HG02970 (cell line): ENCODE data around the gene SSNA1.

Source experiments
- ATAC-seq: cut with Tn5 transposase; IDR thresholded peaks from one replicate; pipeline ENCODE4 v1.9.1; 2021; ENCODE audit warnings: mild to moderate bottlenecking, moderate library complexity, moderate number of reproducible peaks; ENCODE audit not compliant: unreplicated experiment, low FRiP score

SSNA1 gene

DNA sequence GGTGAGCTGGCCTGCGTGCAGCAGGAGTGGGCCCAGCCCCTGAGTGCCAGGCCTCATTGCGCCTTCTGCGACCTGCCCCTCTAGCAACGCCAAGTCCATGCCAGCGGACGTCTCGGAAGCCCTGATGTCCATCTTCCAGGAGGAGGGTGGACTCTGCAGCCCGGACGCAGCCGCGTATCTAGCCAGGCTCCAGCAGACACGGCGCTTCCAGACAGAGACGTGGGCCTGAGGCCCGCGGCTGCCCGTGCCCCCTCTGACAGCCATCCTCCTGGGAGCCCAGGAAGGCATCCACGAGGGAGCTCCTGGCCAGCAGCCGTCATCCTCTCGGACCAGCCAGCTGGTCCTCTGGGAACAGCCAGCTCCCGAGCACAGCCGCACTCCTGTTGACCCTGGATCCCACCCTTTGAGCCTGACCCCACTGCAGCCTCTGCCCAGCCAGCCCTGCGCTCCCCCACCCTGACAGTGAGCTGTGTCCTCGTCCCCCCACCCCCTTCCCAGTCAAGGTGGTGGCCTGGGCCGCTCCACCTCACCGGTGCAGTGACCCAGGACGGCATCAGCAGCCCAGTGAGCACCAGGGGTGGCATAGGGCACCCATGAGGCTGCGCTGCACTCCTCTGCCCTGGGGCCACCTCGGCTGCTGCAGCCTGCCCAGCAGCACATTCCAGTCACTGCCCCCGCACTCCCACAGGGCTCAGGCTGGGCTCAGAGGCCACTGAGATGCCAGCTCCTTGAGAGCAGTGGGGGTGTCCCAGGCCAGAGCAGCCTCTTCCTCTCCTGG lies 27.9 kb downstream of the SSNA1 start:
- ATAC-seq, result no peak

GRCh38 chr9:137217276-137218211 lies 29.1 kb downstream of the SSNA1 start:
- ATAC-seq, result no peak

- ATAC-seq, result no peak
These were observed 29.8 kb downstream of the SSNA1 start for GRCh38 chr9:137218212-137218753.

- ATAC-seq, result no peak
These were observed 30.3 kb downstream of the SSNA1 start for GRCh38 chr9:137218754-137219271.

DNA sequence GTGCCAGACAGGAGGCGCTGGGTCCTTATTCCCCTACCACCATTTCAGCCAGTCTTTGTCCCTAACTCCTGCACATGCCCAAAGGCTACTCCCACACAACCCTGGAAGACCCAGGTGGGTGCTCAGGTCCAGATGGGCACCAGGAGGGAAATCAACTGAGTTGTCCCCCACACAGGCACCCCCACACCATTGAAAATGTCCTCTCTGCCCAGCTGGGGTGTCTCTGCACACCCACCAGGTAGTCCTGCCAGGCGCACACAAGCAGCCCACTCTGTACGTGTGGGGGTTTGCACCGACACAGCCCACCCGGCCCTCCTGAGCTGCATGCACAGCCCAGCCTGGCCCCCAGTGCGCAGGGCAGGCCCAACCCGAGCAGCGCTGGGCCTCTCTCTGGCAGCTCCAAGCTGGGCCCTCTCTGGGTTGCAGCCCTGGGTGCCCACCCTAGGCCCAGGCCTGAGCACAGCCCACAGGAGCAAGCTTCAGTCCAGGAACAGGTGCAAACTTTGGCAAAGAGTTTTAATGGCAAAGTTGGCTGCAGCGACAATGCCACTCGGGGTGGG lies 31.4 kb downstream of the SSNA1 start:
- ATAC-seq, result no peak

GRCh38 chr9:137220317-137221094 lies 32.0 kb downstream of the SSNA1 start:
- ATAC-seq, result no peak

DNA sequence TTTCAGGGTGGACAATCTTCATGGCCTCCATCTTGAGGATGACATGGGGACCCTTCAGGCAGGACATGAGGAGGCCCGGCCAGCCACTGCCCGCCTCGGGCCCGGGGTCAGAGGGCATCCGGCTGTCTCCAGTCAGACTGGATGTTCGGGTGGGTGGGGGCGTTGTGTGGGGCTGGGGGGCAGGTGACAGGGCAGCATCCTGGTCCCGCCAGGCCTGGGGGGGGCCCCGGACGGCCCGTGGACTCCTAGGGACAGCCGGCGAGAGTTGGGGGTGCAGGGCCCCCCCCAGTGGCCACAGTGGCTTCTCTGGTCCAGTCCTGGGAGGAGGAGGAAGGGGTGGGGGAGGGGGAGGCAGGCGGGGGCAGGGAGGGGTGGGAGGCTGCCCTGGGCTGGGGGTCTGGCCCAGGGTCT lies 32.6 kb downstream of the SSNA1 start:
- no peak for ATAC-seq

DNA sequence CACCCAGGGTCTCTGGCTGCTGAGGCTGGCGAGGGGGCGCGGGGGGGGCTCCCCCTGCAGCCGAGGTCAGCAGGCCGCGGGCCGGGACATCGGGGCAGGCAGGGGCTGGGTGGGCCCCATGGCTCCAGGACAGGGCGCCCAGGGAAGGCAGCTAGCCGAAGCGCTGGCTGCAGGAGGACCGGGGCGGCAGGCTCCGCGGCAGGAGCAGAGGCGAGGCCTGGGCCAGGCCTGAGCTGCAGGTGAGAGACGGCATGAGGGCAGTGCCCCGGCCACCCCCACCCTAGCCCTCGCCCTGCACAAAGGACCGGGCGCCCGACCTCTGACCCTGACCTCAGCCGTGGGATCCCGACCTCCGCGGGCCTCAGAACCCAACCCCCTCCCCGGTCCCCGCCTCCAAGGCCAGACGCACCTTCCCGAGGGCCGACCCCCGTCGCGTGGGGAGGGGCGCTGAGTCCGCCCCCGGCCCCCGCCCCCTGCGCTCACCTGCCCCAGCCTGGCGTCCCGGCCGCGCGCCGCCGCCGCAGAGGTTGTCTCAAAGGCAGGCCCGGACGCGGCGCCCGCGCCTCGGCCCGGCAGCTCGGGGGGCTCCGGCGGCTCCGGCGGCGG lies 33.1 kb downstream of the SSNA1 start:
- ATAC-seq, result no peak

DNA sequence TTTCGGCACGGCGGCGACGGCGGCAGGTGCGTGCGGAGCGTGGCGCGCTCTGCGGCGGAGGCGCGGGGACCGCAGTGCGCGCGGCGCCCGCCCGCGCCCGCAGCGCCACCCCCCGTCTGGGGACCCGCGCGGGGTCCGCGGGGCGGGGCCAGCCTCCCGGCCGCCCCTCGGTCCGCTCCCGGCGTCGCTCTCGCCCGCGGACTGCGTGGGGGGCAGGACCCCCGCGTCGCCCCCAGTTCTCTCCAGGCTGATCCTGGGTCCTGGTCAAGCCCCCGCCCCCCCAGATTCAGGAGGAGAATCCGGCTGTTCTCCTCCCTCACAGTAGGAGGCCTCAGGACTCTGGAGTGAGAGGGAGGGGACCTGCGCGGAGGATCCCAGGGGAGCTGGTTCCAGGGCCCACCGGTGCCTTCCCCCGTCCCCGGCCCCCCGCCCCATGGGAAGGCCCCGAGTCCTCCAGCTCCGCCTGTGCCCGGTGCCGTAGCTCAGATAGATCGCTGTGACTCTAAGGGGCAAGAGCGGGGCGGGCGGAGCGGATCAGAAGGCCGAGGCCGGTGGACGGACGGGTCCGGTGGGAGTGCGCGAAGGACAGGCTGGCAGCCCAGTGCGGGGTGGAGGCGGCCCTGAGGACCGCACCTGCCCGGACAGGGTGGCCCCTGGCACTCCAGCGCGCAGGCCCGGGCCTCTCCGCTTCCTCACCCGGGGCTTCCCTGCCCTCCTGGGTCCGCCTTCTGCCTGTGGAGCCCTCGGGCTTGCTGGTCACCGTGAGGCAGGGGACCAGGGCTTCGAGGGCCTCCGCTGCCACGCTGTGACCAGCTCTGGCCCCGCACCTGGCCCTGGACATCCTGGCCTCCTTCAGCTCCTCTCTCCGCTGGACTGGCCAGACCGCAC lies 34.0 kb downstream of the SSNA1 start, which contains the start of gene RNF208:
Gene RNF208 (minus strand): TSS at position 51 of the 888 bp plus-strand sequence. CDS start 1,028 bp downstream, outside the sequence.
- peak; percentile 4 for ATAC-seq

- peak; percentile 78 for ATAC-seq
These were observed 34.8 kb downstream of the SSNA1 start for GRCh38 chr9:137223078-137223970.

- no peak for ATAC-seq
These were observed 36.6 kb downstream of the SSNA1 start, which contains the start of gene CYSRT1 for GRCh38 chr9:137224830-137225694. Gene CYSRT1, plus strand, starts transcription at chr9:137225174. Its CDS starts 448 bp downstream, at chr9:137225622.

DNA sequence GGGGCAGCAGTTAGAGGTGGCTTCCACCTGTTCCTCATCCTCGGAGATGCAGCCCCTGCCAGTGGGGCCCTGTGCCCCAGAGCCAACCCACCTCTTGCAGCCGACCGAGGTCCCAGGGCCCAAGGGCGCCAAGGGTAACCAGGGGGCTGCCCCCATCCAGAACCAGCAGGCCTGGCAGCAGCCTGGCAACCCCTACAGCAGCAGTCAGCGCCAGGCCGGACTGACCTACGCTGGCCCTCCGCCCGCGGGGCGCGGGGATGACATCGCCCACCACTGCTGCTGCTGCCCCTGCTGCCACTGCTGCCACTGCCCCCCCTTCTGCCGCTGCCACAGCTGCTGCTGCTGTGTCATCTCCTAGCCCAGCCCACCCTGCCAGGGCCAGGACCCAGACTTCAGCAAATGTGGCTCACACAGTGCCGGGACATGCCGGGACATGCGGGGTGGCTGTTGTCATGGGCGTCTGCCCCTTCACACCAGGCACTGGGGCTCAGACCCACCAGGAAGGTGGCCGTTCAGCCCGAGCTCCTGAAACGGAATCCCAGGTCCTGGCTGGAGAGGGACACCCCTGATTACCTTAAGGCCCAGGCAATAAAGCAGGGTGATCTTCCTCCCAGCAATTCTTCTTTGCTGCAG lies 37.3 kb downstream of the SSNA1 start:
- ATAC-seq, result no peak

DNA sequence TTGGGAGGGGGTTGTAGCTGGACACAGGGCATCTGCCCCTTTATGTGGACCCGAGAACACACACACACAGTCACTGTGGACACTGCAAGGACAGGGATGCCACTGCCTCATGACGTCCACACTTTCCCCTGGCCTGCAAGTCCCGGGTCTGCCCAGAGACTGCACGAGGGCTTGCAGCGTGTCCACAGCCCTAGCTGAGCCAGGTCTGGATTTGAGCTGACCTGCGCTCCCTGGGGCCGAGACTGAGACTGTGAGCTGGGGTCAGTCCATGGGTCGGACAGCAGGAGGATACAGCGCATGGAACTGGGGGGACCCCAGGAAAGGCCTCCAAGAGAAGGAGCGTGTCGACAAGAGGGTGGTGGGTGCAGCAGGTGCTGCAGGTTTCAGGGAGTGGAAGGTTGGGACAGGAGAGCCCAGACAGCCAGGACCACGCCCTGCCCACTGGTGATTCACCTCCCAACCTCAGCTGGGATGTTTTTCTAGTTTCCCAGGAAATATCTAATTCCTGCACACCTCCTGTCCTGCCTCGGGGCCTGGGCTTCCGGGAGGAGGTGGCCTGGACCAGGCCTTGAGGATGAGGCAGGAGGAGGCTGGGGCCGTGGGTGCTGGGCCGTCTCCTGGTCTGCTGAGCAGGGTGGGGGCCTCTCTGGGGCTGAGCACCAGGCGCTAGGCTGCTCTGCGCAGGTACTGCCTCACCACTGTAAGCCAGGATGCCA lies 38.0 kb downstream of the SSNA1 start:
- no peak for ATAC-seq

GRCh38 chr9:137227054-137227852 lies 38.8 kb downstream of the SSNA1 start, which contains the start of gene RNF224:
Gene RNF224, plus strand, starts transcription at chr9:137227502. Its CDS starts 834 bp downstream, at chr9:137228336.
- no peak for ATAC-seq
